ENCODE measurements around the gene AVPI1. TPM values are rescaled to one million over a fixed set of nuclear protein-coding genes. Genes with fewer than 3 reads are reported as not detected.

Gene AVPI1
- total and polyA plus RNA-seq, 10 of the 15 experiments (the other 5 are each of a cell fraction or from before 2014, with no cell fraction given): 0.08 to 1.4 (median 0.84) TPM

GRCh38 chr10:97686962-97687784 is at the start of gene AVPI1 (continued):
- TF ChIP-seq CEBPZ (IDR thresholded peaks at IDR 0.05; ENCODE audit: low read depth, low read length): no peak
- TF ChIP-seq SMAD1 (IDR thresholded peaks at IDR 0.05; ENCODE audit: low read depth, partially characterized antibody): no peak
- peak; percentile 36 for TF ChIP-seq RELA (IDR thresholded peaks at IDR 0.05; ENCODE audit: borderline replicate concordance, partially characterized antibody)
- peak; percentile 50; the same call in 1 of the 2 replicates for TF ChIP-seq NR2F1 (conservative IDR thresholded peaks at IDR 0.05)
- TF ChIP-seq TARDBP (IDR thresholded peaks at IDR 0.05; ENCODE audit: borderline replicate concordance): no peak
- TF ChIP-seq MEF2B (IDR thresholded peaks at IDR 0.05; ENCODE audit: partially characterized antibody, poor library complexity, severe bottlenecking): peak; percentile 92
- TF ChIP-seq NBN (IDR thresholded peaks at IDR 0.05): 0 out of 2 replicates have a peak, but pooled peaks have one; percentile 39
- TF ChIP-seq NRF1 (conservative IDR thresholded peaks at IDR 0.05; ENCODE audit: low read depth, low read length): no peak
- no peak for TF ChIP-seq BMI1 (IDR thresholded peaks at IDR 0.05; ENCODE audit: borderline replicate concordance)
- TF ChIP-seq ZBTB11 (CRISPR knock-in tag; IDR thresholded peaks at IDR 0.05): no peak
- TF ChIP-seq NFIC (IDR thresholded peaks at IDR 0.05; ENCODE audit: low read depth, low read length): no peak
- TF ChIP-seq JUNB (IDR thresholded peaks at IDR 0.05): no peak
- no peak for TF ChIP-seq HDAC2 (IDR thresholded peaks at IDR 0.05)
- no peak for TF ChIP-seq STAT3 (IDR thresholded peaks at IDR 0.05; ENCODE audit: low read depth, low read length)
- no peak for TF ChIP-seq E4F1 (IDR thresholded peaks at IDR 0.05; ENCODE audit: borderline replicate concordance, partially characterized antibody)
- no peak for TF ChIP-seq CBX5 (IDR thresholded peaks at IDR 0.05; ENCODE audit: low read depth)
- no peak for TF ChIP-seq PAX8 (IDR thresholded peaks at IDR 0.05)
- TF ChIP-seq ELK1 (IDR thresholded peaks at IDR 0.05; ENCODE audit: low read depth, low read length): no peak
- TF ChIP-seq SP1 (IDR thresholded peaks at IDR 0.05; ENCODE audit: low read depth, low read length): peak; percentile 73
